Fibroblast of pulmonary artery (primary cell): ENCODE measurements around the gene AKR1A1.
A peak's percentile ranks its signal among the peaks of the same experiment; 100 is the strongest.
"Not testable (repeated sequence)": the region's sequence is repeated elsewhere in the genome, so short reads cannot be mapped to it uniquely, and the experiment has no call there.

ENCODE experiments used
- DNase-seq: peaks from one replicate; pipeline ENCODE4 v3.0.0-alpha.2; 2010; ENCODE audit warnings: low read depth
- H3K4me3 ChIP-seq: replicated peaks from 2 replicates; pipeline ENCODE4 v1.5.1; 2011; ENCODE audit warnings: low read depth, mild to moderate bottlenecking, control low read depth, low read length, moderate library complexity
- TF ChIP-seq, protein P1 (sequence below): IDR thresholded peaks from 2 replicates; pipeline ENCODE4 v1.5.1; 2011; ENCODE audit warnings: mild to moderate bottlenecking, control low read depth, low read length, inconsistent platforms; ENCODE audit errors: missing control alignments

Gene AKR1A1

DNA sequence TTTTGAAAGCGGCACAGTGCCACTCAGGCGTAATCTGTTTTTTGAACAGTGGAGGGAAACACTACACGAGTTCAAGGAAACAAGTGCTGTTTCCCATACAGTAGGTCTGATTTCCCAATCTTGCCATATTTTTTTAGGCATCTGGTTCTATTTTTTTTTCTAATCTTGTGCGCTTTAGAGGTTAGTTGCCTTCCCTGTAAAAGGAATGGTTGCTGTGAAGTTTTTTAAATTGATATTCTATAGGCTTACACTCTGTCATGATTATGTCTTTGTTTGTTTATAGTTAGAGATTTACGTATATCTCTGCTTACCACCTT, 34.4 kb downstream of the AKR1A1 start:
- TF ChIP-seq, protein P1, sequence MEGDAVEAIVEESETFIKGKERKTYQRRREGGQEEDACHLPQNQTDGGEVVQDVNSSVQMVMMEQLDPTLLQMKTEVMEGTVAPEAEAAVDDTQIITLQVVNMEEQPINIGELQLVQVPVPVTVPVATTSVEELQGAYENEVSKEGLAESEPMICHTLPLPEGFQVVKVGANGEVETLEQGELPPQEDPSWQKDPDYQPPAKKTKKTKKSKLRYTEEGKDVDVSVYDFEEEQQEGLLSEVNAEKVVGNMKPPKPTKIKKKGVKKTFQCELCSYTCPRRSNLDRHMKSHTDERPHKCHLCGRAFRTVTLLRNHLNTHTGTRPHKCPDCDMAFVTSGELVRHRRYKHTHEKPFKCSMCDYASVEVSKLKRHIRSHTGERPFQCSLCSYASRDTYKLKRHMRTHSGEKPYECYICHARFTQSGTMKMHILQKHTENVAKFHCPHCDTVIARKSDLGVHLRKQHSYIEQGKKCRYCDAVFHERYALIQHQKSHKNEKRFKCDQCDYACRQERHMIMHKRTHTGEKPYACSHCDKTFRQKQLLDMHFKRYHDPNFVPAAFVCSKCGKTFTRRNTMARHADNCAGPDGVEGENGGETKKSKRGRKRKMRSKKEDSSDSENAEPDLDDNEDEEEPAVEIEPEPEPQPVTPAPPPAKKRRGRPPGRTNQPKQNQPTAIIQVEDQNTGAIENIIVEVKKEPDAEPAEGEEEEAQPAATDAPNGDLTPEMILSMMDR, result no peak
- DNase-seq, result no peak
- peak overlapping the region; percentile 100 for H3K4me3 ChIP-seq

DNA sequence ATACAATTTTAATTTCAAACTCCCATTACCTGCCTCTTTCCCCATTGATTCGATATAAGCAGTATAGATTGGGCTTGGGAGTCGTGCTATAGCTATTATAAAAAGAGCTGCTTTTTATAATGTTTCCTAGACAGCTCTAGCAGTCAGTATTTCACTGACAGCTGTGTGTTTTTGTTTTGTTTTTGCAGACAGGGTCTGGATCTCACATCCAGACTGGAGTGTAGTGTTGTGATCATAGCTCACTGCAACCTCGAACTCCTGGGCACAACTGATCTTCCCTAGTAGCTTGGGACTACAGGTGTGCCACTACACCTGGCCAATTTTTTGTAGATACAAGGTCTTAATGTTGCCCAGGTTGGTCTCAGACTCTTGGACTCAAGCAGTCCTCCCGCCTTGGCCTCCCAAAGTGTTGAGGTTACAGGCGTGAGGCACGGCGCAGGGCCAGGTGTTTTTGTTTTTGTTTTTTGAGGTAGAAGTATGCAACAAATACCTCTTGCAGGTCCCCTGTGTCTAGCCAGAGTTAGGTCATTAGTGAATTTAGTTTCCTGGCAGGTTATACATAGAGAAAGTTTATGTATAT, 35.0 kb downstream of the AKR1A1 start:
- TF ChIP-seq, protein P1, result no peak
- H3K4me3 ChIP-seq, result peak overlapping the region; percentile 100
- DNase-seq, result no peak

DNA sequence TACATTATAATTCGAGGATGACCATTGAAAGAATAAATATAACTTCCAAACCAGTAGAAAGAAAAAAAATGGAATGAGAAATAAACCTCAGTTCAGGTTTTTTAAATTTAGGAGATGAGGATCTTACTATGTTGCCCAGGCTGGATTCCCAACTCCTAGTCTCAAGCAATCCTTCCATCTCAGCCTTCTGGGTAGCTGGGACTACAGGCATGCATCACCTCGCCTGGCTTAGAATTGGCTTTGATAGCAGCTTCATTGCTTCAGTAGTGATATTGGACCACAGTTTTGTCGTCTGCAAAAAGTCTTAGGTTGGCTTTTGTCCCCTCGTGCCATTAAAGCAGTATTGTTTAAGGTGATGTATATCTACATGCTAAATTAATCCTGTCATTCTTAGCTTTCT, 36.1 kb downstream of the AKR1A1 start:
- TF ChIP-seq, protein P1, result no peak
- H3K4me3 ChIP-seq, result peak overlapping the region; percentile 38
- no peak for DNase-seq

DNA sequence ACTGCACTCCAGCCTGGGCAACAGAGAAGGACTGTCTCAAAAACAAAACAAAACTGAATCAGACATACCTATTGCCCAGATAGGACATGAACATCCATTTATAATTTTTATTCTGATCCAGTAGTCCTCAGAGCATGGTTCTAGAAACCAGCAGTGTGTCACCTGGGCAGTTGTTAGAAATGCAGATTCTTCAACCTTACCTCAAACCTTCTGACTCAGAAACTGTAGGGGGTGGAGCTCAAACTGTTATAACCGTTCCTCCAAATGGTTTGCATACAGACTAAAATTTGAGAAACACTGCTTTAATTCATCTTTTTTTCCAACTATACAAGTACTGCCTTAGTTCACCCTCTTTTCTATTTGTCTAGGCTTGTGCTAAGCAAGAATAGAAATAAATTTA, 39.2 kb downstream of the AKR1A1 start:
- no peak overlapping the region for H3K4me3 ChIP-seq
- TF ChIP-seq, protein P1, result no peak
- no peak for DNase-seq

DNA sequence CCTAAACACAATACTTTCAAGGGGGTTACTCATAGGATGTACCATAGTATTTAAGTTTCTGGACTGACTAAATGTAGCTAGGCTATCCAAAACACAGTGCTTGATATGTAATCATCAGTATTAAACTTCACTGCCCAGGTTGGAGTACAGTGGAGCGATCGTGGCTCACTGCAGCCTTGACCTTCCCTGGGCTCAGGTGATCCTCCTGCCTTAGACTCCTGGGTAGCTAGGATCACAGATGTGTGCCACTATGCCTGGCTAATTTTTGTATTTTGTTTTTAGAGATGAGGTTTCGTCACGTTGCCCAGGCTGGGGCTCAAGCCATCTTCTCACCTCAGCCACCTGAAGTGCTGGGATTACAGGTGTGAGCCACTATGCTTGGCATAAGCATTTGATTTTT, 43.8 kb downstream of the AKR1A1 start:
- TF ChIP-seq, protein P1, result no peak
- no peak for DNase-seq
- no peak overlapping the region for H3K4me3 ChIP-seq

DNA sequence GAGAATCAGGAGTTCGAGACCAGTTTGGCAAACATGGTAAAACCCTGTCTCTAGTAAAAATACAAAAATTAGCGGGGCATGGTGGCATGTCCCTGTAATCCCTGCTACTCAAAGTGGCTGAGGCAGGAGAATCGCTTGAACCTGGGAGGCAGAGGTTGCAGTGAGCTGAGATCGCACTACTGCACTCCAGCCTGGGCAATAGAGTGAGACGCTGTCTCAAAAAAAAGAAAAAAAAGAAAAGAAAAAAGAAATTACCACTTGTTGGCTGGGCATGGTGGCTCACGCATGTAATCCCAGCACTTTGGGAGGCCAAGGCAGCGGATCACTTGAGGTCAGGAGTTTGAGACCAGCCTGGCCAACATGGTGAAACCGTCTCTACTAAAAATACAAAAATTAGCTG, 46.1 kb downstream of the AKR1A1 start:
- not testable (repeated sequence) for DNase-seq, H3K4me3 ChIP-seq

DNA sequence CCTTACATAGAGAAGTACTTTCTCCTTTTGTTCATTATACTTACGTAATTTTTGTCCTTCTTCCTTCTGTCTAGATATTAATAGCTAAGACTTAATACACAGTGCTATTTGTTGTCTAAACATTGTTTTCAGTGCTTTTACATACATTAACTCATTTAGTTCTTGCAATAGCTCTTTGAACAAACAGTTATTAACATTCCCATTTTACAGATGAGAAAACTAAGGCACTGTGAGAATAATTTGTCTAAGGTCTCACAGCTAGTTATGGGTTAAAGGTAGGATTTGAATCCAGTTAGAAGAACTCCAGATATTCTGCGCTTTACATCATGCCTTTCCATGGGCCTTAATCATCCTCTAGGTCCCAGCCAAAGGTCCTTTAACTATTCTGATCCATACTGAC, 53.6 kb downstream of the AKR1A1 start:
- no peak for DNase-seq
- H3K4me3 ChIP-seq, result no peak overlapping the region
- TF ChIP-seq, protein P1, result no peak
